NB4 (cell line): ENCODE data around the gene TIAM2.

Experiments used
- MYC ChIP-seq: IDR thresholded peaks from 2 replicates; pipeline ENCODE4 v1.6.1; 2011; ENCODE audit warnings: low read depth, low read length
- POLR2A ChIP-seq: IDR thresholded peaks from 2 replicates; pipeline ENCODE4 v1.6.1; 2011; ENCODE audit warnings: mild to moderate bottlenecking; ENCODE audit not compliant: insufficient read length; ENCODE audit errors: extremely low read depth
- TF ChIP-seq, protein P1 (sequence below): IDR thresholded peaks from one replicate; pipeline ENCODE4 v1.5.1; 2012; ENCODE audit warnings: low read depth, low read length
- TF ChIP-seq, protein P2 (sequence below): IDR thresholded peaks from 2 replicates; pipeline ENCODE4 v1.6.1; 2011; ENCODE audit warnings: low read depth, low read length

DNA sequence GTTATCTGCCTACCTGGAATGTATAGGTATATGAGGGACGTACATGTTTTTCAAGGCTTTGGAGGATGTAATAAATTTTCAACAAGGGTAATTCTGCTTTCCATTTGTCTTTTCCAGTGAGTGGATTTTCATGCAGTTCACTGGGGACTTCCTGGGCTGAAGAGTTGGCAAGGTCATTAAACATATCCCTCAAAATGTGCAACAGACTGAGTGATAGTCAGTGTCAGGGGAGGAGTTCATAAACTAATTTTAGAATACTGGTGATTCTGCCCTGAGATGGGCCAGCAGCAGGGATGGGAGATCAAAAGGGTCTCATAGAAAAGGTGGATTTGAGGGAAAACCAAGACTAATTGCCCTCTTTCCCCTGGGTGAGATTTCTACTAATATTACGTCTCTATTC is 146.4 kb downstream of the TIAM2 start:
- TF ChIP-seq, protein P1, sequence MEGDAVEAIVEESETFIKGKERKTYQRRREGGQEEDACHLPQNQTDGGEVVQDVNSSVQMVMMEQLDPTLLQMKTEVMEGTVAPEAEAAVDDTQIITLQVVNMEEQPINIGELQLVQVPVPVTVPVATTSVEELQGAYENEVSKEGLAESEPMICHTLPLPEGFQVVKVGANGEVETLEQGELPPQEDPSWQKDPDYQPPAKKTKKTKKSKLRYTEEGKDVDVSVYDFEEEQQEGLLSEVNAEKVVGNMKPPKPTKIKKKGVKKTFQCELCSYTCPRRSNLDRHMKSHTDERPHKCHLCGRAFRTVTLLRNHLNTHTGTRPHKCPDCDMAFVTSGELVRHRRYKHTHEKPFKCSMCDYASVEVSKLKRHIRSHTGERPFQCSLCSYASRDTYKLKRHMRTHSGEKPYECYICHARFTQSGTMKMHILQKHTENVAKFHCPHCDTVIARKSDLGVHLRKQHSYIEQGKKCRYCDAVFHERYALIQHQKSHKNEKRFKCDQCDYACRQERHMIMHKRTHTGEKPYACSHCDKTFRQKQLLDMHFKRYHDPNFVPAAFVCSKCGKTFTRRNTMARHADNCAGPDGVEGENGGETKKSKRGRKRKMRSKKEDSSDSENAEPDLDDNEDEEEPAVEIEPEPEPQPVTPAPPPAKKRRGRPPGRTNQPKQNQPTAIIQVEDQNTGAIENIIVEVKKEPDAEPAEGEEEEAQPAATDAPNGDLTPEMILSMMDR = no peak
- TF ChIP-seq POLR2A (no peak), MYC (no peak)
- TF ChIP-seq, protein P2, sequence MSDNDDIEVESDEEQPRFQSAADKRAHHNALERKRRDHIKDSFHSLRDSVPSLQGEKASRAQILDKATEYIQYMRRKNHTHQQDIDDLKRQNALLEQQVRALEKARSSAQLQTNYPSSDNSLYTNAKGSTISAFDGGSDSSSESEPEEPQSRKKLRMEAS = no peak
